Sigmoid colon (tissue), 4 donors: ENCODE measurements around the gene GRAMD4.

Source experiments
- CTCF ChIP-seq, 4 experiments: fragments of 450-650 bp in 3 of 4; fragments of 200-600 bp in 1 of 4; IDR thresholded peaks; one replicate each; pipeline ENCODE4 v1.5.1; 2016 to 2019; ENCODE audit warnings: antibody characterized with exemption in 4 of 4, mild to moderate bottlenecking in 3 of 4, moderate library complexity in 2 of 4
- EP300 ChIP-seq, 4 donors: sonication (generic); formaldehyde crosslinking; IDR thresholded peaks; one replicate each; pipeline ENCODE4 v1.6.1; 2017; ENCODE audit warnings: antibody characterized with exemption in 4 of 4
- POLR2A ChIP-seq, 2 donors: fragments of 450-650 bp; IDR thresholded peaks; one replicate each; pipeline ENCODE4 v1.6.1; 2016; ENCODE audit warnings: antibody characterized with exemption in 2 of 2, mild to moderate bottlenecking in 2 of 2, moderate library complexity in 2 of 2
- POLR2AphosphoS5 ChIP-seq, 4 donors: sonication (generic); formaldehyde crosslinking; IDR thresholded peaks; one replicate each; pipeline ENCODE4 v1.6.1; 2017; ENCODE audit warnings: antibody characterized with exemption in 4 of 4

- TF ChIP-seq POLR2A (IDR thresholded peaks at IDR 0.05) (no peak), CTCF (IDR thresholded peaks at IDR 0.05) (no peak), POLR2AphosphoS5 (IDR thresholded peaks at IDR 0.05) (no peak), EP300 (IDR thresholded peaks at IDR 0.05) (no peak)
Measured at GRCh38 chr22:46575911-46576555, 44.2 kb upstream of the GRAMD4 start.
